ENCODE measurements around the gene AANAT.

AANAT gene

GRCh38 chr17:76491271-76492122 is 24.1 kb downstream of the AANAT start:
- no peak for DNase-seq

GRCh38 chr17:76492123-76492988 is 25.0 kb downstream of the AANAT start:
- no peak for DNase-seq

- DNase-seq: no peak
These were observed 25.6 kb downstream of the AANAT start for GRCh38 chr17:76492989-76493501.

- no peak for DNase-seq
These were observed 26.2 kb downstream of the AANAT start for GRCh38 chr17:76493505-76494167.

- no peak for DNase-seq
These were observed 28.4 kb downstream of the AANAT start for GRCh38 chr17:76495663-76496400.

- DNase-seq: no peak
These were observed 29.1 kb downstream of the AANAT start for GRCh38 chr17:76496464-76496863.

- no peak for DNase-seq
These were observed 30.2 kb downstream of the AANAT start for GRCh38 chr17:76497699-76497978.

GRCh38 chr17:76497979-76498875 is 30.8 kb downstream of the AANAT start:
- DNase-seq: no peak

GRCh38 chr17:76498876-76499251 is 31.5 kb downstream of the AANAT start:
- no peak for DNase-seq

GRCh38 chr17:76499267-76499667 is 31.9 kb downstream of the AANAT start:
- DNase-seq: no peak

- no peak for DNase-seq
These were observed 32.8 kb downstream of the AANAT start for GRCh38 chr17:76500074-76500746.

GRCh38 chr17:76500747-76501017 is 33.3 kb downstream of the AANAT start:
- no peak for DNase-seq

GRCh38 chr17:76501018-76501826 is 33.8 kb downstream of the AANAT start, which contains the start of gene RHBDF2:
Gene RHBDF2 (minus strand): TSS chr17:76501423. CDS start chr17:76481524, 19,899 bp downstream.
- peak; percentile 84 for DNase-seq

GRCh38 chr17:76501827-76502307 is 34.5 kb downstream of the AANAT start:
- DNase-seq: no peak

- DNase-seq: no peak
These were observed 35.2 kb downstream of the AANAT start for GRCh38 chr17:76502341-76503211.

GRCh38 chr17:76504117-76504516 is 36.7 kb downstream of the AANAT start:
- DNase-seq: peak; percentile 47

- DNase-seq: peak; percentile 72
These were observed 39.3 kb downstream of the AANAT start for GRCh38 chr17:76506408-76507345.
